Natural killer cell (primary cell): ENCODE results near the gene HBQ1. TPM values are rescaled to one million over a fixed set of nuclear protein-coding genes. Genes with fewer than 3 reads are reported as not detected.

ENCODE experiments used
- ATAC-seq, 3 donors: fragments of 150-1000 bp in 2 of 3; fragments of 200-7000 bp in 1 of 3; cut with Tn5 transposase; 1 replicate in 1 of 3; 2 replicates in 2 of 3; pipeline ENCODE4 v1.10.0; 2021; ENCODE audit warnings: mild to moderate bottlenecking in 2 of 3, moderate library complexity in 2 of 3
- DNase-seq, 2 donors: peaks; one replicate each; pipeline versions ENCODE4 v3.0.0 to v3.0.0-alpha.2; 2013 to 2021; ENCODE audit warnings: mixed read lengths in 1 of 2
- H3K27ac ChIP-seq: one replicate; pipeline ENCODE4 v1.5.1; 2013; ENCODE audit warnings: mild to moderate bottlenecking, low read length
- H3K27me3 ChIP-seq: one replicate; pipeline ENCODE4 v1.6.1; 2013; ENCODE audit warnings: low read length; ENCODE audit not compliant: control insufficient read depth, insufficient read depth
- H3K36me3 ChIP-seq: one replicate; pipeline ENCODE4 v1.6.1; 2013; ENCODE audit warnings: low read length; ENCODE audit not compliant: control insufficient read depth, insufficient read depth
- H3K4me1 ChIP-seq: one replicate; pipeline ENCODE4 v1.6.1; 2013; ENCODE audit warnings: low read length; ENCODE audit not compliant: control insufficient read depth, insufficient read depth
- H3K4me3 ChIP-seq: one replicate; pipeline ENCODE4 v1.5.1; 2013; ENCODE audit warnings: low read length
- H3K9me3 ChIP-seq: one replicate; pipeline ENCODE4 v1.6.1; 2013; ENCODE audit warnings: low read length; ENCODE audit not compliant: control insufficient read depth, insufficient read depth
- H3K27ac Mint-ChIP-seq, 2 donors: one replicate each; pipeline ENCODE4 v1.8.0; 2022; ENCODE audit warnings: mild to moderate bottlenecking in 2 of 2, mixed read lengths in 2 of 2, moderate library complexity in 1 of 2
- H3K27me3 Mint-ChIP-seq, 2 donors: one replicate each; pipeline ENCODE4 v1.8.0; 2022; ENCODE audit warnings: low read depth in 2 of 2, mixed read lengths in 2 of 2
- H3K36me3 Mint-ChIP-seq: one replicate; pipeline ENCODE4 v1.8.0; 2022; ENCODE audit warnings: mixed read lengths
- H3K4me1 Mint-ChIP-seq, 2 donors: one replicate each; pipeline ENCODE4 v1.8.0; 2022; ENCODE audit warnings: mixed read lengths in 2 of 2
- H3K4me3 Mint-ChIP-seq: one replicate; pipeline ENCODE4 v1.8.0; 2022; ENCODE audit warnings: mild to moderate bottlenecking, moderate library complexity, mixed read lengths
- H3K9me3 Mint-ChIP-seq, 2 donors: one replicate each; pipeline ENCODE4 v1.8.0; 2022; ENCODE audit warnings: mixed read lengths in 2 of 2
- CTCF ChIP-seq: fragments of 200-600 bp; IDR thresholded peaks from one replicate; pipeline ENCODE4 v1.8.0; 2022; ENCODE audit warnings: antibody characterized with exemption
- whole genome bisulfite sequencing: methylation state at CpG from one replicate; pipeline ENCODE4 v1.1.7; 2013; ENCODE audit warnings: missing lambda C conversion rate; ENCODE audit not compliant: insufficient coverage; 5-methylcytosine and 5-hydroxymethylcytosine counted together
- intact Hi-C: fragments of 100-400 bp; cut with micrococcal nuclease; formaldehyde crosslinking; loops from one replicate; pipeline ENCODE4 v1.14.2; 2022
- total RNA-seq, 4 donors: library from RNA; stranded (reverse); fragments of 120-200 nt in 1 of 4; gene quantifications; one replicate each; pipeline versions ENCODE4 v1.2.3 to v1.2.4, GENCODE V29; 2013 to 2022

The HBQ1 gene
- total RNA-seq, 3 donors from 2014 or later (not counting 1 experiment from before 2014, with no cell fraction given), result 1.0 to 2.0 TPM; not detected in 1

DNA sequence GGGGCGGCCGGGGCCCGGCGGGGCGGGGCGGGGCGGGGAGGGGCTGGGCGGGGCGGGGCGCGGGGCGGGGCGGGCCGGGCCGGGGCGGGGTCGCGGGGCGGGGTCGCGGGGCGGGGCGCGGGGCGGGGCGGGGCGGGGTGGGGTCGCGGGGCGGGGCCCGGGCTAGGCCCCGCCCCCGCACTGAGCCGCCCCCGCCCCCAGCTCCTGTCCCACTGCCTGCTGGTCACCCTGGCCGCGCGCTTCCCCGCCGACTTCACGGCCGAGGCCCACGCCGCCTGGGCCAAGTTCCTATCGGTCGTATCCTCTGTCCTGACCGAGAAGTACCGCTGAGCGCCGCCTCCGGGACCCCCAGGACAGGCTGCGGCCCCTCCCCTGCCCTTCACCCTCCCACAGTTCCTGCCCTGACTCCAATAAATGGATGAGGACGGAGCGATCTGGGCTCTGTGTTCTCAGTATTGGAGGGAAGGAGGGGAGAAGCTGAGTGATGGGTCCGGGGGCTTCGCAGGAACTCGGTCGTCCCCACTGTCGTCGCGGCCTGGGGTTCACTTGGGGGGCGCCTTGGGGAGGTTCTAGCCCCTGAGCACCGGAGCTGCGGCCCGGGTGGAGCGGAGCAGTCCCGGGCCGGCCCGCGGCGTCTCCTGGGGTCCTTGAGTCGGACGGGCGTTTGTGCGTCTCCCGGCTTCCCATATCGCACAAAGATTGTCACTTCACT, 15.3 kb upstream of the HBQ1 start:
- Histone ChIP-seq H3K36me3 (no peaks in the 10 kb centered on the region), H3K4me1 (peaks cover 21% of the 10 kb centered on the region), H3K27me3 (peaks cover 32% of the 10 kb centered on the region), H3K27ac (no peak overlapping the region), H3K9me3 (no peaks in the 10 kb centered on the region), H3K4me3 (no peak overlapping the region)
- Mint-ChIP-seq H3K36me3 (no peaks in the 10 kb centered on the region), H3K4me3 (peak overlapping the region; percentile 58), H3K27me3 (peaks cover 0 to 33% of the 10 kb centered on the region in 2 donors), H3K4me1 (peaks cover 0 to 11% of the 10 kb centered on the region in 2 donors), H3K27ac (no peak overlapping the region), H3K9me3 (no peaks in the 10 kb centered on the region)
- ATAC-seq (peak; percentile 59 to 70 (median 61)), DNase-seq (no peak)
- intact Hi-C loops, result no loop called here
- 5% methylated on average over 50 of the region's 77 CpGs for WGBS
- no peak for TF ChIP-seq CTCF

GRCh38 chr16:165539-166374, 14.5 kb upstream of the HBQ1 start, which contains the start of gene HBM:
Gene HBM (plus strand): TSS chr16:165978. CDS start chr16:165998, 20 bp downstream.
- no peak for TF ChIP-seq CTCF
- no peak within 1 kb of the TSS for H3K4me3 ChIP-seq
- peaks cover 34% of the 10 kb centered on the region for H3K27me3 ChIP-seq
- Mint-ChIP-seq H3K9me3 (no peaks in the 10 kb centered on the region), H3K4me3 (peak within 1 kb of the TSS; percentile 58), H3K27ac (no peak within 1 kb of the TSS), H3K36me3 (no peaks in the 10 kb centered on the region), H3K4me1 (peaks cover 0 to 11% of the 10 kb centered on the region in 2 donors), H3K27me3 (peaks cover 3 to 38% of the 10 kb centered on the region in 2 donors)
- WGBS, result 4% methylated on average over 75 of the region's 75 CpGs
- H3K36me3 ChIP-seq, result no peaks in the 10 kb centered on the region
- no peaks in the 10 kb centered on the region for H3K9me3 ChIP-seq
- H3K27ac ChIP-seq, result no peak within 1 kb of the TSS
- intact Hi-C loops, result no loop called here
- peaks cover 21% of the 10 kb centered on the region for H3K4me1 ChIP-seq
- ATAC-seq (peak in 2 of 3 donors; percentile 26 to 29), DNase-seq (peak in 1 of 2 donors; percentile 32)

GRCh38 chr16:166375-167121, 13.7 kb upstream of the HBQ1 start:
- Mint-ChIP-seq H3K4me1 (peaks cover 0 to 11% of the 10 kb centered on the region in 2 donors), H3K27ac (no peak overlapping the region), H3K36me3 (no peaks in the 10 kb centered on the region), H3K4me3 (peak overlapping the region; percentile 35), H3K9me3 (no peaks in the 10 kb centered on the region), H3K27me3 (peaks cover 7 to 36% of the 10 kb centered on the region in 2 donors)
- intact Hi-C loops, result no loop called here
- Histone ChIP-seq H3K4me3 (no peak overlapping the region), H3K27me3 (peaks cover 34% of the 10 kb centered on the region), H3K4me1 (peaks cover 21% of the 10 kb centered on the region), H3K9me3 (no peaks in the 10 kb centered on the region), H3K36me3 (no peaks in the 10 kb centered on the region), H3K27ac (no peak overlapping the region)
- 6% methylated on average over 42 of the region's 45 CpGs for WGBS
- TF ChIP-seq CTCF, result no peak
- ATAC-seq (peak in 2 of 3 donors; percentile 30 to 50), DNase-seq (peak in 1 of 2 donors; percentile 42)
